HepG2 (cell line): Measurements from ENCODE around the gene GBGT1. TPM values are rescaled to one million over a fixed set of nuclear protein-coding genes. Genes with fewer than 3 reads are reported as not detected.

ENCODE experiments used
- BRCA1 ChIP-seq: sonication (generic); formaldehyde crosslinking; IDR thresholded peaks from 2 replicates; pipeline ENCODE4 v1.4.0; 2020; ENCODE audit warnings: missing genetic modification reagents
- ETV5 ChIP-seq: IDR thresholded peaks from 2 replicates; pipeline ENCODE4 v1.6.1; 2018; ENCODE audit warnings: missing biosample characterization, missing genetic modification reagents, inconsistent platforms, borderline replicate concordance
- HES4 ChIP-seq: sonication (generic); formaldehyde crosslinking; IDR thresholded peaks from 2 replicates; pipeline ENCODE4 v1.9.0; 2021; ENCODE audit warnings: mild to moderate bottlenecking, missing genetic modification reagents, borderline replicate concordance
- NCOA2 ChIP-seq: sonication (generic); formaldehyde crosslinking; IDR thresholded peaks from 2 replicates; pipeline ENCODE4 v1.8.0; 2022; ENCODE audit warnings: inconsistent platforms
- XRCC5 ChIP-seq: fragments of 200-400 bp; formaldehyde crosslinking; optimal IDR thresholded peaks from 2 replicates; pipeline ENCODE3; 2017; ENCODE audit warnings: mild to moderate bottlenecking, low read length
- ZNF614 ChIP-seq: IDR thresholded peaks from 2 replicates; pipeline ENCODE4 v1.6.1; 2018; ENCODE audit warnings: missing biosample characterization, missing genetic modification reagents, inconsistent platforms, borderline replicate concordance
- ZNF629 ChIP-seq: sonication (generic); formaldehyde crosslinking; conservative IDR thresholded peaks from 2 replicates; pipeline ENCODE4 v1.5.0; 2020; ENCODE audit warnings: missing genetic modification reagents
- ZNF816 ChIP-seq: sonication (generic); formaldehyde crosslinking; IDR thresholded peaks from 2 replicates; pipeline ENCODE4 v1.8.0; 2022; ENCODE audit warnings: missing genetic modification reagents, mild to moderate bottlenecking, borderline replicate concordance
- polyA plus RNA-seq, 8 experiments: library from polyadenylated mRNA; depleted of rRNA in 3 of 8; stranded (reverse) in 7 of 8; unstranded in 1 of 8; fragments of >200 nt; fragmentation: Illumina TruSeq in 4 of 8; extraction: Trizol in 4 of 8; gene quantifications; 2 replicates each; pipeline versions ENCODE4 v1.2.1 to v1.2.3, GENCODE V29; 2011 to 2016; ENCODE audit warnings: low read depth in 4 of 8, missing spikeins in 1 of 8, mixed read lengths in 1 of 8; ENCODE audit not compliant: insufficient read depth in 1 of 8
- total RNA-seq, 5 experiments: library from RNA; depleted of rRNA; stranded (reverse); fragments of >200 nt; fragmentation: Illumina TruSeq; extraction: Trizol; gene quantifications; 2 replicates each; pipeline ENCODE4 v1.2.3, GENCODE V29; 2016; ENCODE audit warnings: low read depth in 1 of 5
- TF ChIP-seq, protein P1 (sequence below), 2 experiments: sonication (generic) in 1 of 2; formaldehyde crosslinking in 1 of 2; IDR thresholded peaks; 2 replicates each; pipeline versions ENCODE4 v1.4.0 to v1.6.1; 2016 to 2020; ENCODE audit warnings: borderline replicate concordance in 1 of 2, low read depth in 1 of 2, mild to moderate bottlenecking in 1 of 2, missing genetic modification reagents in 1 of 2
- TF ChIP-seq, protein P2 (sequence below), 2 experiments: sonication (generic) in 1 of 2; formaldehyde crosslinking in 1 of 2; IDR thresholded peaks; 2 replicates each; pipeline versions ENCODE4 v1.6.1 to v1.9.0; 2014 to 2022; ENCODE audit warnings: antibody characterized with exemption in 1 of 2, borderline replicate concordance in 1 of 2, inconsistent platforms in 1 of 2, low read depth in 1 of 2, missing genetic modification reagents in 1 of 2
- TF ChIP-seq, protein P3 (sequence below): sonication (generic); formaldehyde crosslinking; conservative IDR thresholded peaks from 2 replicates; pipeline ENCODE4 v1.4.0; 2020; ENCODE audit warnings: missing genetic modification reagents
- TF ChIP-seq, protein P4 (sequence below): sonication (generic); formaldehyde crosslinking; IDR thresholded peaks from 2 replicates; pipeline ENCODE4 v1.4.0; 2020; ENCODE audit warnings: missing genetic modification reagents

Gene GBGT1
- total and polyA plus RNA-seq, 2 of the 13 experiments (the other 11 are each of a cell fraction or from before 2014, with no cell fraction given), result not detected

DNA sequence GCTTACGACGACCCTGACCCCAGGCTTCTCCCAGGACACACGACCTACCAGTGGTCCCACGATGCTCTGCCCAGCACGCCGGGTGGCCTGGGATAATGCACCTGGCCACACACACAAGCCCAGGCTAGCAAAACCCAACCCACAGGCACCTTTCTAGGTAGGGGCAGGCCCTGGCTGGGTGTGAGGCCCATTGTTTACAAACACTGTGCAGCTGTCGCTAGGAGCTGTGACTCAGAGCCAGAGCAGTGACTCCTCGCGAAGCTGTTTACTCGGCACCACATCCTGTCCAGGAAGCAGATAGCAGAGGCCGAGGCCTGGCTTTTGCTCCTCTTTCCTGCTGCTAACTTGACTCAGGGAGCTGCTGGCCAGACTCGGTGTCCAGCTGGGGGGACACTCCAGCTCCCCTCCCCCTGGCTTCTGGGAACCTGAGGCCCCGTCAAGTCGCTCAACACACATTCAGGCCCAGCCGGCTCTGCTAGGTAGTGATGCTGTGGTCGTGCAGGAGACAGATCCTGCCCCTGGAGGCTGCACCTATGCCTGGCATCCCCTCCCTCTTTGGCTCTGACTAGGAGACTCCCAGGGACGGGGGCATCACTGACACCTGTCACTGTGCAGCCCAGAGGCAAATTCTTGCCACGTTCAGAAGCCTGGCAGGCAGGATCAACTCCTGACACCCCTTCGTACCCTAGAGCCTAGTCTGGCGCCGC, 29.9 kb downstream of the GBGT1 start (continued):
- TF ChIP-seq, protein P1, sequence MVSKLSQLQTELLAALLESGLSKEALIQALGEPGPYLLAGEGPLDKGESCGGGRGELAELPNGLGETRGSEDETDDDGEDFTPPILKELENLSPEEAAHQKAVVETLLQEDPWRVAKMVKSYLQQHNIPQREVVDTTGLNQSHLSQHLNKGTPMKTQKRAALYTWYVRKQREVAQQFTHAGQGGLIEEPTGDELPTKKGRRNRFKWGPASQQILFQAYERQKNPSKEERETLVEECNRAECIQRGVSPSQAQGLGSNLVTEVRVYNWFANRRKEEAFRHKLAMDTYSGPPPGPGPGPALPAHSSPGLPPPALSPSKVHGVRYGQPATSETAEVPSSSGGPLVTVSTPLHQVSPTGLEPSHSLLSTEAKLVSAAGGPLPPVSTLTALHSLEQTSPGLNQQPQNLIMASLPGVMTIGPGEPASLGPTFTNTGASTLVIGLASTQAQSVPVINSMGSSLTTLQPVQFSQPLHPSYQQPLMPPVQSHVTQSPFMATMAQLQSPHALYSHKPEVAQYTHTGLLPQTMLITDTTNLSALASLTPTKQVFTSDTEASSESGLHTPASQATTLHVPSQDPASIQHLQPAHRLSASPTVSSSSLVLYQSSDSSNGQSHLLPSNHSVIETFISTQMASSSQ (IDR thresholded peaks at IDR 0.05; ENCODE audit: low read depth), result no peak
- TF ChIP-seq, protein P1 (CRISPR knock-in tag; IDR thresholded peaks at IDR 0.05; ENCODE audit: borderline replicate concordance), result peak; percentile 32; the same call in 1 of the 2 replicates
- TF ChIP-seq, protein P2, sequence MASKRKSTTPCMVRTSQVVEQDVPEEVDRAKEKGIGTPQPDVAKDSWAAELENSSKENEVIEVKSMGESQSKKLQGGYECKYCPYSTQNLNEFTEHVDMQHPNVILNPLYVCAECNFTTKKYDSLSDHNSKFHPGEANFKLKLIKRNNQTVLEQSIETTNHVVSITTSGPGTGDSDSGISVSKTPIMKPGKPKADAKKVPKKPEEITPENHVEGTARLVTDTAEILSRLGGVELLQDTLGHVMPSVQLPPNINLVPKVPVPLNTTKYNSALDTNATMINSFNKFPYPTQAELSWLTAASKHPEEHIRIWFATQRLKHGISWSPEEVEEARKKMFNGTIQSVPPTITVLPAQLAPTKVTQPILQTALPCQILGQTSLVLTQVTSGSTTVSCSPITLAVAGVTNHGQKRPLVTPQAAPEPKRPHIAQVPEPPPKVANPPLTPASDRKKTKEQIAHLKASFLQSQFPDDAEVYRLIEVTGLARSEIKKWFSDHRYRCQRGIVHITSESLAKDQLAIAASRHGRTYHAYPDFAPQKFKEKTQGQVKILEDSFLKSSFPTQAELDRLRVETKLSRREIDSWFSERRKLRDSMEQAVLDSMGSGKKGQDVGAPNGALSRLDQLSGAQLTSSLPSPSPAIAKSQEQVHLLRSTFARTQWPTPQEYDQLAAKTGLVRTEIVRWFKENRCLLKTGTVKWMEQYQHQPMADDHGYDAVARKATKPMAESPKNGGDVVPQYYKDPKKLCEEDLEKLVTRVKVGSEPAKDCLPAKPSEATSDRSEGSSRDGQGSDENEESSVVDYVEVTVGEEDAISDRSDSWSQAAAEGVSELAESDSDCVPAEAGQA (IDR thresholded peaks at IDR 0.05; ENCODE audit: low read depth), result no peak; the same call in 1 of the 2 replicates
- TF ChIP-seq, protein P2 (CRISPR knock-in tag; IDR thresholded peaks at IDR 0.05; ENCODE audit: borderline replicate concordance), result no peak
- TF ChIP-seq, protein P3, sequence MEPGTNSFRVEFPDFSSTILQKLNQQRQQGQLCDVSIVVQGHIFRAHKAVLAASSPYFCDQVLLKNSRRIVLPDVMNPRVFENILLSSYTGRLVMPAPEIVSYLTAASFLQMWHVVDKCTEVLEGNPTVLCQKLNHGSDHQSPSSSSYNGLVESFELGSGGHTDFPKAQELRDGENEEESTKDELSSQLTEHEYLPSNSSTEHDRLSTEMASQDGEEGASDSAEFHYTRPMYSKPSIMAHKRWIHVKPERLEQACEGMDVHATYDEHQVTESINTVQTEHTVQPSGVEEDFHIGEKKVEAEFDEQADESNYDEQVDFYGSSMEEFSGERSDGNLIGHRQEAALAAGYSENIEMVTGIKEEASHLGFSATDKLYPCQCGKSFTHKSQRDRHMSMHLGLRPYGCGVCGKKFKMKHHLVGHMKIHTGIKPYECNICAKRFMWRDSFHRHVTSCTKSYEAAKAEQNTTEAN (CRISPR knock-in tag), result 0 out of 2 replicates have a peak, but pooled peaks have one; percentile 28
- TF ChIP-seq BRCA1, result 0 out of 2 replicates have a peak, but pooled peaks have one; percentile 58
- TF ChIP-seq ETV5 (CRISPR knock-in tag), result peak; percentile 95
- no peak for TF ChIP-seq ZNF816 (CRISPR knock-in tag)
- TF ChIP-seq HES4 (CRISPR knock-in tag), result no peak
- peak; percentile 88; the same call in 1 of the 2 replicates for TF ChIP-seq ZNF614 (CRISPR knock-in tag)
- TF ChIP-seq NCOA2, result peak; percentile 53; the same call in 1 of the 2 replicates
- 0 out of 2 replicates have a peak, but pooled peaks have one; percentile 11 for TF ChIP-seq ZNF629
- TF ChIP-seq, protein P4, sequence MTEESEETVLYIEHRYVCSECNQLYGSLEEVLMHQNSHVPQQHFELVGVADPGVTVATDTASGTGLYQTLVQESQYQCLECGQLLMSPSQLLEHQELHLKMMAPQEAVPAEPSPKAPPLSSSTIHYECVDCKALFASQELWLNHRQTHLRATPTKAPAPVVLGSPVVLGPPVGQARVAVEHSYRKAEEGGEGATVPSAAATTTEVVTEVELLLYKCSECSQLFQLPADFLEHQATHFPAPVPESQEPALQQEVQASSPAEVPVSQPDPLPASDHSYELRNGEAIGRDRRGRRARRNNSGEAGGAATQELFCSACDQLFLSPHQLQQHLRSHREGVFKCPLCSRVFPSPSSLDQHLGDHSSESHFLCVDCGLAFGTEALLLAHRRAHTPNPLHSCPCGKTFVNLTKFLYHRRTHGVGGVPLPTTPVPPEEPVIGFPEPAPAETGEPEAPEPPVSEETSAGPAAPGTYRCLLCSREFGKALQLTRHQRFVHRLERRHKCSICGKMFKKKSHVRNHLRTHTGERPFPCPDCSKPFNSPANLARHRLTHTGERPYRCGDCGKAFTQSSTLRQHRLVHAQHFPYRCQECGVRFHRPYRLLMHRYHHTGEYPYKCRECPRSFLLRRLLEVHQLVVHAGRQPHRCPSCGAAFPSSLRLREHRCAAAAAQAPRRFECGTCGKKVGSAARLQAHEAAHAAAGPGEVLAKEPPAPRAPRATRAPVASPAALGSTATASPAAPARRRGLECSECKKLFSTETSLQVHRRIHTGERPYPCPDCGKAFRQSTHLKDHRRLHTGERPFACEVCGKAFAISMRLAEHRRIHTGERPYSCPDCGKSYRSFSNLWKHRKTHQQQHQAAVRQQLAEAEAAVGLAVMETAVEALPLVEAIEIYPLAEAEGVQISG, result peak; percentile 71
- TF ChIP-seq XRCC5, result peak; percentile 58
